Panc1 (cell line): ENCODE results near the gene SENP5. TPM values are rescaled to one million over a fixed set of nuclear protein-coding genes. Genes with fewer than 3 reads are reported as not detected.

Experiments
- ATAC-seq: fragments of 200-7000 bp; cut with Tn5 transposase; 2 replicates; pipeline ENCODE4 v1.9.1; 2020; ENCODE audit warnings: mild to moderate bottlenecking, moderate library complexity
- Bru-seq: library from RNA; stranded (reverse); fragments of 400-500 nt; gene quantifications from one replicate; lab custom pipeline; 2021; lab: Mats Ljungman, UMichigan
- BruChase-seq, 2 experiments: library from RNA; stranded (reverse); fragments of 400-500 nt; gene quantifications; one replicate each; lab custom pipeline; 2021; lab: Mats Ljungman, UMichigan
- BruUV-seq: library from RNA; stranded (reverse); fragments of 400-500 nt; replicated peaks from 2 replicates; lab custom pipeline; 2021; lab: Mats Ljungman, UMichigan
- CTCF ChIA-PET: fragments of 300-600 bp; sonication (Branson Sonifier 250); formaldehyde crosslinking; loops from one replicate; lab custom pipeline; 2022; ENCODE audit warnings: antibody characterized with exemption; lab: Charles Lee
- POLR2A ChIA-PET: fragments of 300-600 bp; sonication (Branson Sonifier 250); formaldehyde crosslinking; loops from one replicate; lab custom pipeline; 2022; ENCODE audit warnings: antibody characterized with exemption; lab: Charles Lee
- DNase-seq: peaks from one replicate; pipeline ENCODE4 v3.0.0-alpha.2; 2010; ENCODE audit warnings: low read depth, low spot score
- H3K27ac ChIP-seq: 2 replicates; pipeline ENCODE4 v1.5.1; 2011; ENCODE audit warnings: mild to moderate bottlenecking, low read length, inconsistent platforms
- H3K27me3 ChIP-seq: fragments of 200-500 bp; sonication (Bioruptor generic); 2 replicates; pipeline ENCODE4 v1.6.0; 2014; ENCODE audit warnings: low read length, inconsistent platforms; ENCODE audit not compliant: control insufficient read depth, insufficient read depth
- H3K36me3 ChIP-seq: fragments of 200-500 bp; sonication (Bioruptor generic); 2 replicates; pipeline ENCODE4 v1.5.1; 2014; ENCODE audit warnings: inconsistent platforms, mild to moderate bottlenecking, low read length, moderate library complexity; ENCODE audit not compliant: control insufficient read depth, insufficient read depth
- H3K4me1 ChIP-seq: 2 replicates; pipeline ENCODE4 v1.5.1; 2011; ENCODE audit warnings: inconsistent platforms, mild to moderate bottlenecking, low read length, moderate library complexity; ENCODE audit not compliant: control insufficient read depth, insufficient read depth
- H3K4me3 ChIP-seq, 2 experiments: 2 replicates each; pipeline ENCODE4 v1.5.1; 2011 to 2012; ENCODE audit warnings: low read depth in 2 of 2, low read length in 2 of 2, mild to moderate bottlenecking in 2 of 2, inconsistent platforms in 1 of 2, moderate library complexity in 1 of 2
- H3K9me3 ChIP-seq: fragments of 200-500 bp; sonication (Bioruptor generic); 2 replicates; pipeline ENCODE4 v1.5.1; 2014; ENCODE audit warnings: low read depth, mild to moderate bottlenecking, inconsistent platforms, low read length, moderate library complexity; ENCODE audit not compliant: control insufficient read depth, insufficient read depth
- POLR2AphosphoS5 ChIP-seq: IDR thresholded peaks from 2 replicates; pipeline ENCODE4 v1.6.1; 2012; ENCODE audit warnings: mild to moderate bottlenecking, low read depth, low read length, moderate library complexity
- SIN3A ChIP-seq: IDR thresholded peaks from 2 replicates; pipeline ENCODE4 v1.6.1; 2012; ENCODE audit warnings: low read depth, mild to moderate bottlenecking, low read length, moderate library complexity, borderline replicate concordance; ENCODE audit not compliant: insufficient read depth
- TCF7L2 ChIP-seq: IDR thresholded peaks from 2 replicates; pipeline ENCODE4 v1.6.1; 2011; ENCODE audit warnings: mild to moderate bottlenecking, low read depth, low read length, inconsistent platforms
- in situ Hi-C: cut with HindIII; loops from 2 replicates; pipeline ENCODE4 v1.10.0; 2016; ENCODE audit warnings: low sequenced_read_pairs, low pct_unique_long_range_greater_than_20kb
- intact Hi-C: fragments of 100-400 bp; cut with micrococcal nuclease; formaldehyde crosslinking; loops from one replicate; pipeline ENCODE4 v1.10.0; 2022; ENCODE audit not compliant: unreplicated experiment
- long read RNA-seq: library from polyadenylated mRNA; unstranded; transcript quantifications from one replicate; pipeline ENCODE4 v2.0.0, GENCODE V29; 2021; ENCODE audit not compliant: unreplicated experiment
- polyA plus RNA-seq: library from polyadenylated mRNA; unstranded; fragments of >200 nt; gene quantifications from one replicate; pipeline ENCODE4 v1.2.1, GENCODE V29; 2012; ENCODE audit warnings: missing spikeins; ENCODE audit not compliant: insufficient read length
- total RNA-seq: library from RNA; stranded (reverse); gene quantifications from one replicate; pipeline ENCODE4 v1.2.1, GENCODE V29; 2021; ENCODE audit not compliant: unreplicated experiment
- TF ChIP-seq, protein P1 (sequence below): fragments of 450-650 bp; IDR thresholded peaks from 2 replicates; pipeline ENCODE4 v1.5.1; 2017; ENCODE audit warnings: mild to moderate bottlenecking
- TF ChIP-seq, protein P2 (sequence below), 2 experiments: IDR thresholded peaks; 2 replicates each; pipeline ENCODE4 v1.6.1; 2011 to 2012; ENCODE audit warnings: low read depth in 2 of 2, control low read depth in 1 of 2, low read length in 1 of 2, mild to moderate bottlenecking in 1 of 2, moderate library complexity in 1 of 2; ENCODE audit not compliant: insufficient read depth in 1 of 2

Gene SENP5, protein sequence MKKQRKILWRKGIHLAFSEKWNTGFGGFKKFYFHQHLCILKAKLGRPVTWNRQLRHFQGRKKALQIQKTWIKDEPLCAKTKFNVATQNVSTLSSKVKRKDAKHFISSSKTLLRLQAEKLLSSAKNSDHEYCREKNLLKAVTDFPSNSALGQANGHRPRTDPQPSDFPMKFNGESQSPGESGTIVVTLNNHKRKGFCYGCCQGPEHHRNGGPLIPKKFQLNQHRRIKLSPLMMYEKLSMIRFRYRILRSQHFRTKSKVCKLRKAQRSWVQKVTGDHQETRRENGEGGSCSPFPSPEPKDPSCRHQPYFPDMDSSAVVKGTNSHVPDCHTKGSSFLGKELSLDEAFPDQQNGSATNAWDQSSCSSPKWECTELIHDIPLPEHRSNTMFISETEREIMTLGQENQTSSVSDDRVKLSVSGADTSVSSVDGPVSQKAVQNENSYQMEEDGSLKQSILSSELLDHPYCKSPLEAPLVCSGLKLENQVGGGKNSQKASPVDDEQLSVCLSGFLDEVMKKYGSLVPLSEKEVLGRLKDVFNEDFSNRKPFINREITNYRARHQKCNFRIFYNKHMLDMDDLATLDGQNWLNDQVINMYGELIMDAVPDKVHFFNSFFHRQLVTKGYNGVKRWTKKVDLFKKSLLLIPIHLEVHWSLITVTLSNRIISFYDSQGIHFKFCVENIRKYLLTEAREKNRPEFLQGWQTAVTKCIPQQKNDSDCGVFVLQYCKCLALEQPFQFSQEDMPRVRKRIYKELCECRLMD
- total RNA-seq: 40.0 TPM
- polyA plus RNA-seq: 14.4 TPM
- percentile 90 among the genes with signal in this experiment for Bru-seq, nascent RNA
- percentile 94 among the genes with signal in this experiment for BruChase-seq, experiment 1, labeled RNA remaining after a 2-hour chase
- percentile 92 among the genes with signal in this experiment for BruChase-seq, experiment 2, labeled RNA remaining after a 6-hour chase
- long read RNA-seq, full-length matches to known transcripts: 35 of 75 reads
- long read RNA-seq, partial matches to known transcripts: 8 of 75 reads
- long read RNA-seq, other reads (novel, unspliced or antisense): 32 of 75 reads

DNA sequence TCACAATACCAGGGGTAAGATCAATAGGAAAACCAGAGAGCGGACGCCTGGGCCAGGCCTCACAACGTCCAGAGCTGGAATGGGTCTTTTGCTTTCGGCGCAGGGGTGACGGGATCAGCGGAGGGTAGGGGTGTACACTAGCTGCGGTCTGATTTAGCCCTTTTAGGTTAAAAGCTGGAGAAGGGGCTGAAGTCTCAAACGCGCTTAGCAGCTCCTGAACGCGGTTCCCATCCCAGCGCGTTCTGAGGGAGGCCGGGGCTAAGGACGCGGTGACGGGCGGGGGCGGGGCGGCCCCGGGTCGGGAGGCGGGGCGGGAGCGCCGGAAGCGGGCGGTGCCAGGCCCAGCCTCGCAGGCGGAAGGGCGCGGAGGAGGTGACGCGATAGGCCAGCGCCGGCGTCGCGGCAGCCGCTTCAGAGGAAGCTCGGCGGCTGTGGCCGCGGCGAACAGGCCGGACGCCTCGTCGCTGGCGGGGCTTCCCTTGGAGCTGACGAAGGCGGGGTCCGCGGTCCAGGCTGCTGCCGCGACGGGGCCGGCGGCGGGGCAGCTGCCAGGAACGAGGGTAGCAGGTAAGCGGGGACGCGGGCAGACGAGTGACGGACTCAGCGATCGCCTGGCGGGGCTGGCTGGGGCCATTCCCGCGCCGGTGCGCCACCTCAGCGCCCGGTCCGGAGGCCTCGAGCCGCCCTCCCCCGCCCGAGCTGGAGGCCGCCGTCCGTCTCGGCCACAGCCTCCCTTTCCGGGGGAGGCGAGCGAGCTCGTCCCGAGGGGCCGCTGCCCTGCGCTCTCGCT is at the start of gene SENP5:
Gene SENP5, plus strand, starts transcription at position 414 of the 790 bp plus-strand sequence. CDS start 17,262 bp downstream, outside the sequence.
- in situ Hi-C loops: no loop called here
- H3K36me3 ChIP-seq: no peaks in the 10 kb centered on the region; the same call in 1 of the 2 replicates
- ChIA-PET CTCF (no interaction called here), POLR2A (interaction anchor here (0.6 to 1.2 kb wide), 9 partner anchors 14 to 992 kb away, joined by 3 to 12 read pairs (median 5); no protein-coding TSS in a partner anchor)
- H3K4me1 ChIP-seq: peaks cover 14% of the 10 kb centered on the region
- H3K27ac ChIP-seq: peak within 1 kb of the TSS; percentile 97
- no peaks in the 10 kb centered on the region for H3K9me3 ChIP-seq
- ATAC-seq: peak; percentile 98
- H3K4me3 ChIP-seq: peak within 1 kb of the TSS; percentile 83 to 96
- intact Hi-C loops: no loop called here
- DNase-seq: peak; percentile 33
- BruUV-seq: no TSS peak
- TF ChIP-seq SIN3A: peak; percentile 95; the same call in 1 of the 2 replicates
- TF ChIP-seq, protein P1, sequence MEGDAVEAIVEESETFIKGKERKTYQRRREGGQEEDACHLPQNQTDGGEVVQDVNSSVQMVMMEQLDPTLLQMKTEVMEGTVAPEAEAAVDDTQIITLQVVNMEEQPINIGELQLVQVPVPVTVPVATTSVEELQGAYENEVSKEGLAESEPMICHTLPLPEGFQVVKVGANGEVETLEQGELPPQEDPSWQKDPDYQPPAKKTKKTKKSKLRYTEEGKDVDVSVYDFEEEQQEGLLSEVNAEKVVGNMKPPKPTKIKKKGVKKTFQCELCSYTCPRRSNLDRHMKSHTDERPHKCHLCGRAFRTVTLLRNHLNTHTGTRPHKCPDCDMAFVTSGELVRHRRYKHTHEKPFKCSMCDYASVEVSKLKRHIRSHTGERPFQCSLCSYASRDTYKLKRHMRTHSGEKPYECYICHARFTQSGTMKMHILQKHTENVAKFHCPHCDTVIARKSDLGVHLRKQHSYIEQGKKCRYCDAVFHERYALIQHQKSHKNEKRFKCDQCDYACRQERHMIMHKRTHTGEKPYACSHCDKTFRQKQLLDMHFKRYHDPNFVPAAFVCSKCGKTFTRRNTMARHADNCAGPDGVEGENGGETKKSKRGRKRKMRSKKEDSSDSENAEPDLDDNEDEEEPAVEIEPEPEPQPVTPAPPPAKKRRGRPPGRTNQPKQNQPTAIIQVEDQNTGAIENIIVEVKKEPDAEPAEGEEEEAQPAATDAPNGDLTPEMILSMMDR: no peak
- TF ChIP-seq, protein P2, sequence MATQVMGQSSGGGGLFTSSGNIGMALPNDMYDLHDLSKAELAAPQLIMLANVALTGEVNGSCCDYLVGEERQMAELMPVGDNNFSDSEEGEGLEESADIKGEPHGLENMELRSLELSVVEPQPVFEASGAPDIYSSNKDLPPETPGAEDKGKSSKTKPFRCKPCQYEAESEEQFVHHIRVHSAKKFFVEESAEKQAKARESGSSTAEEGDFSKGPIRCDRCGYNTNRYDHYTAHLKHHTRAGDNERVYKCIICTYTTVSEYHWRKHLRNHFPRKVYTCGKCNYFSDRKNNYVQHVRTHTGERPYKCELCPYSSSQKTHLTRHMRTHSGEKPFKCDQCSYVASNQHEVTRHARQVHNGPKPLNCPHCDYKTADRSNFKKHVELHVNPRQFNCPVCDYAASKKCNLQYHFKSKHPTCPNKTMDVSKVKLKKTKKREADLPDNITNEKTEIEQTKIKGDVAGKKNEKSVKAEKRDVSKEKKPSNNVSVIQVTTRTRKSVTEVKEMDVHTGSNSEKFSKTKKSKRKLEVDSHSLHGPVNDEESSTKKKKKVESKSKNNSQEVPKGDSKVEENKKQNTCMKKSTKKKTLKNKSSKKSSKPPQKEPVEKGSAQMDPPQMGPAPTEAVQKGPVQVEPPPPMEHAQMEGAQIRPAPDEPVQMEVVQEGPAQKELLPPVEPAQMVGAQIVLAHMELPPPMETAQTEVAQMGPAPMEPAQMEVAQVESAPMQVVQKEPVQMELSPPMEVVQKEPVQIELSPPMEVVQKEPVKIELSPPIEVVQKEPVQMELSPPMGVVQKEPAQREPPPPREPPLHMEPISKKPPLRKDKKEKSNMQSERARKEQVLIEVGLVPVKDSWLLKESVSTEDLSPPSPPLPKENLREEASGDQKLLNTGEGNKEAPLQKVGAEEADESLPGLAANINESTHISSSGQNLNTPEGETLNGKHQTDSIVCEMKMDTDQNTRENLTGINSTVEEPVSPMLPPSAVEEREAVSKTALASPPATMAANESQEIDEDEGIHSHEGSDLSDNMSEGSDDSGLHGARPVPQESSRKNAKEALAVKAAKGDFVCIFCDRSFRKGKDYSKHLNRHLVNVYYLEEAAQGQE (IDR thresholded peaks at IDR 0.05; ENCODE audit: insufficient read depth in 1 of 2, low read depth in 2 of 2, low read length in 1 of 2): no peak; a peak in 1 of 4 replicates
- peak; percentile 66; the same call in 1 of the 2 replicates for TF ChIP-seq TCF7L2
- peak; percentile 93 for TF ChIP-seq POLR2AphosphoS5
- H3K27me3 ChIP-seq: no peaks in the 10 kb centered on the region
